Cardiac septum (tissue), 1 donor: ENCODE measurements around the gene GAD2. TPM values are rescaled to one million over a fixed set of nuclear protein-coding genes. Genes with fewer than 3 reads are reported as not detected.

ENCODE experiments used
- DNase-seq: peaks from one replicate; pipeline ENCODE4 v3.0.0-alpha.2; 2020; ENCODE audit warnings: low spot score
- intact Hi-C: fragments of 100-400 bp; cut with DNase I; formaldehyde crosslinking; loops from one replicate; pipeline ENCODE4 v1.14.0; 2022
- total RNA-seq: library from RNA; stranded (reverse); fragmentation: NEBNext Ultra II Directional; extraction: Animal tissue kit (Norgen Biotek cat#: 25700); gene quantifications from one replicate; pipeline ENCODE4 v1.2.1, GENCODE V29; 2021
- donor health status: DM: no; HTN: no; CAD: no.

GAD2 gene
- total RNA-seq, 1 donor from 2014 or later, result not detected

DNA sequence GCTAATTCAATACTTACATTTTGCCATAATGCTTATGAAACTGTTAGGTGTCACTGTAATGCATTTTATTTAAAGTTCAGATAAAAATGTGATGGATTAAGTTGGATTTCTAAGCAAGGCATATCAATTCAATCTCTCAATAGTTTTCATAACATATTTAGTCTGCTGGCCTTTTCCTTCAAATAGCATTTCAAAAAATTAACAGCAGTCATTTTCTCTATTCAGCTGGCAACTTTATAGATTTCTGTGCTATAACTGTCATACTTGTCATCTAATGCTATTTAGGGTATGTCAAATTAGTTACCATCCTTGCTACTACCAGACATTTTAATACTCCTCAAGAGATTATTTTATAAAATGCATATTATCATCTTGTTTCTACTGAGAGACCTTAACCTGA is 4.3 kb downstream of the GAD2 start:
- intact Hi-C loops, result no loop called here
- no peak for DNase-seq

GRCh38 chr10:26221541-26221940 is 5.0 kb downstream of the GAD2 start:
- DNase-seq, result no peak
- intact Hi-C loops, result no loop called here

DNA sequence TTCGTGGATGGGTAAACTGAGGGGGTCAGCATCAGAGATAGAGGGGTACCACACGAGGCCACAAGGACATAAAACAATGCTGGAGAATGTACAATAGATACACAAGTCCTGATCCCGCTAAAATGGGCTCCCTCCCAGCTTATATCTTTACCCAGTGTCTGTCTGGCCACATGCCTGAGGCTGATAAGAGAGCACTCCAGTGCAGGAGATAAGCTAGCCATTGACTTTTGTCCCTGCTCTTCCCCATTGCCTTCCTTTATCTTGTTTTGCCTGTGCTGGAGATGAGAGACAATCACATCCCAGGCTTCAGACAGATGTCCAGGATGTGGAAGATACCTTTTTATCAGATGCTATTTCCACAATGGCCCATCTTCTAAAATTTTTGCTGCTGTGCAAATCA is 6.0 kb downstream of the GAD2 start:
- no peak for DNase-seq
- intact Hi-C loops, result no loop called here

GRCh38 chr10:26225322-26225721 is 8.7 kb downstream of the GAD2 start:
- DNase-seq, result no peak
- intact Hi-C loops, result no loop called here

- intact Hi-C loops, result no loop called here
- DNase-seq, result no peak
These were observed 11.2 kb downstream of the GAD2 start for GRCh38 chr10:26227786-26228185.

- no peak for DNase-seq
- intact Hi-C loops, result no loop called here
These were observed 15.6 kb downstream of the GAD2 start for GRCh38 chr10:26232174-26232573.

GRCh38 chr10:26235761-26236160 is 19.2 kb downstream of the GAD2 start:
- intact Hi-C loops, result no loop called here
- DNase-seq, result no peak

DNA sequence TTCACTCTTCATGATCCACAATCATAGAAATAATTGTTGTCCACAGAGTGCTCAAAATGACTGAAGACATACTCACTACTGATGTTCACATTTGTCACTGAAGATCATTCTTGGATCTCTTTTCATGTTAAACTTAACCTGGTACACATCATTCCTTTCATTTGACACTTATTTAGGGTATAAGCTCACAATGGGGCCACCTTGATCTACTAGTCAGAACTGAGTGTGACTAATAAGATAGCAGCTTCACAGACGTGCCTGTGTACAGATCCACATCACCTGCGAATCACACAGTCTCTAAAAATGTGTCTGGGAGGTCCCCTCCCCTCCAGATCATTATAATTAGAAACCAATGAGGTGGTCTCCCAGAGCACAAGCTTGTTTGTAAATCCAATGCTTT is 21.8 kb downstream of the GAD2 start:
- no peak for DNase-seq
- intact Hi-C loops, result no loop called here

DNA sequence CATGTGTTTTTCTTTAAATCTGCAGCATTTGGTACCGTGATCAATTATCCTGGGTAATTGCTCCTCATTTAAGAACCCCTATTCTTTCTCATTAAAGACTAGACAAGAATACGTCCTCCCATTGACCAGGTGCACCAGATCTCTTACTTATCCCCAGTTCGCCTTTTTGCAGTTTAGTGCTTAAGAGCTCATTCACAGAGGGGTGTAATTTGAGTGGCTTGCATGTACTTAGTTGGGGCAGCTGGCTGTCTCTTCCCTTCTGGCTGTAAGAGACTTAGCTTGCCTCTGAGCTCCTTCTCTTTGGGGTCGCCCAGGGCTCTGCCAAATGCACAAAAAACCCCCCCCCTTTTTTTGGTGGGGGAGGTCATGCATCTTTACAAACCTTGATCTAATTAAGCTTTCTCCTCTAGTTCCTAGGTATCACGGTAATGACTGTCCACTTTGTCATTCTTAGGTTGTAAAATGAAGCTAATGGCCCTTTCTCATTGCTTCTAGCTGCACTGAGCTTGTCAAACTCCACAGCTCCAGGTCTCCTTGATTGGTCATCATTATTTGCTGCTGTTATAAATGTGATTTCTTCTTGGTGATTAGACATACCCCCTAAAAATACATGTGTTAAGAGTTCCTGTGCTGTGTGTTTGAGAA is 26.3 kb downstream of the GAD2 start:
- intact Hi-C loops, result no loop called here
- no peak for DNase-seq

GRCh38 chr10:26243351-26243720 is 26.8 kb downstream of the GAD2 start:
- intact Hi-C loops, result no loop called here
- DNase-seq, result no peak

DNA sequence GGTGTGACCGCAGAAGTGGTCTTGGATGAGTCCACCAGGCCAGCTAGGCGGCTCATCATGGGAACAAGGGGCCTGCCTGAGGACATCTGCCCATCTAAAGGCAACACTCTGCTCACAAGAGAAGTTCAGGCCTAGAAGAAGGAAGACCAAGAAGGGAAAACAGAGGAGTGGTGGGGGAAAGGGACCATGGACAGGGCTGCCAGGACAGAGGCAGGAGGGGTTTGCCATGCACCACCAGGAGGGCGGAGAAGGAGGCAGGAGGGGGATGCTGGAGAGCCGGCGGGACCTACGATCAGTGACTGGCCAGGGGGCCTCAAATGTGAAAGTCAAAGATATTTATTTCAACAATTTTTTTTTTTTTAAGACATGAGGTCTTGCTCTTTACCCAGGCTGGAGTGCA is 33.1 kb downstream of the GAD2 start:
- intact Hi-C loops, result no loop called here
- no peak for DNase-seq

DNA sequence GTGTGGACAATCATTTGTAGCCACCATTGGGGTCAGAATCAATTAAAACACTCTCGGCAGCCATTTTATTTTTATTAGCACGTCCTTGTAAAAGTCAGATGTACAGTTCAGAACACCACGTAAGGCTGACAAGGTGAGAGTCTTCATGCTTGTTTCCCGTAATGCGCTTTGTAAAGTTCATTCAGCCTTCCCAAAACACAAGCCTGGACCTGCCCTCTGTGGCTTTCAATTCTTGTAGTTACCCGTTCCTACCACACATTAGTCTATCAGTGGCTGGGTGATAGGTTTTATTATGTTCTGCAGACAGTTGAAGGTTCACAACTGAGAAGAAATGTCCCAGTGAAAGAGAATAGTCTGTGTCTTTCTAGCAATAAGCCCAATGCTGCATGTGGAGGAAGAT is 35.4 kb downstream of the GAD2 start:
- intact Hi-C loops, result no loop called here

DNA sequence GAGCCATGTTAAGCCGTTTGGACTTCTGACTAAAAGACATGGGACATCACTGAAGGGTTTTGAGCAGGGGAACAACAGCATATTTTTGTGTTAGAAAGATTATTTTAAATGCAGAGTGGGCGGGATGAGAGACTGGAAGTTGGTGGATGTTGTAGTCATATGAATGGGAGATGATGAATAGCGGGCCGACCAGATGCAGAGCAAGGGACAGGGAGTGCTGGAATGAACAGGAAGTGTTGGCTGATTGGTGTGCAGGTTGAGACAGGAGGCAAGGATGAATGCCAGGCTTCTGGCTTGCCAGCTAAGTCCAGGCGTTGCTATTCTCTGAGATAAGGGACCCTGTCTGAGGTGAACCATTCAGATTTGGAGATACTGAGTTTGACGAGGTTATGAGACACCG is 38.0 kb downstream of the GAD2 start:
- no peak for DNase-seq
- intact Hi-C loops, result no loop called here

More for the DNA sequence above, 35.4 kb downstream of the GAD2 start:
- DNase-seq, result no peak

DNA sequence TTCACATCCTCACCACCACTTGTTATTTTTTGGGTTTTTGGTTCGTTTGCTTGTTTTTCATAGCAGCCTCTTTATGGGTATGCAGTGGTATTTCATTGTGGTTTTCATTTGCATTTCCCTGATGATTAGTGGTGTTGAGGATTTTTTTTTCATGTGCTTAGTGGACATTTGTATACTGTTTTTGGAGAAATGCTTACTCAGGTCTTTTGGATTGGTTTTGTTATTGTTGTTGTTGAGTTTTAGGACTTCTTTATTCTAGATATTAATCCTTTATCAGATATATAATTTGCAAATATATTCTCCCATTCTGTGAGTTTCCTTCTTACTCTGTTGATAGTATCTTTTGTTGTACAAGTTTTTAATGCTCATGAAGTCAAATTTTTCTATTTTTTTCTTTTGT is 42.8 kb downstream of the GAD2 start:
- no peak for DNase-seq
- intact Hi-C loops, result no loop called here

- intact Hi-C loops, result loop anchor here (5.0 kb wide), 1 partner anchor 392 kb away; no protein-coding TSS in a partner anchor
- no peak for DNase-seq
These were observed 53.2 kb downstream of the GAD2 start for GRCh38 chr10:26269754-26270153.

GRCh38 chr10:26274391-26274790 is 57.8 kb downstream of the GAD2 start:
- no peak for DNase-seq
- intact Hi-C loops, result no loop called here

DNA sequence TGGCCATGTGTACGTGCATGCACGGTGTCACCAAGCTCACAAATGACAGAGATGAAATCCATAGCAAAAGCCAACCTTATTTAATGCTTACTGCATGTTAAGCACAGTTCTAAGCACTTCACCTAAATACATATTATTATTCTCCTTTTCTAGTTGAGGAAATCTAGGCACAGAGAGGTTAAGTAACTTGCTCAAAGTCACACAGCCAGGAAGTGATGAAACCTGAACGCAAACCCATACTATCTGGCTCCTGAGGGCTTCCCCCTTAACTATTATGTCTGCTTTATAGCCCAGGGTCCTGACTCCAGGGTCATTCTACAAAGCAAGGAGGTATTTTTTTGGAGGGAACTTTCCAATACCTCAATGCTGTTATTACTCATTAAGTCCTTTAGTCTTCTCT is 61.7 kb downstream of the GAD2 start:
- intact Hi-C loops, result no loop called here
- DNase-seq, result no peak

DNA sequence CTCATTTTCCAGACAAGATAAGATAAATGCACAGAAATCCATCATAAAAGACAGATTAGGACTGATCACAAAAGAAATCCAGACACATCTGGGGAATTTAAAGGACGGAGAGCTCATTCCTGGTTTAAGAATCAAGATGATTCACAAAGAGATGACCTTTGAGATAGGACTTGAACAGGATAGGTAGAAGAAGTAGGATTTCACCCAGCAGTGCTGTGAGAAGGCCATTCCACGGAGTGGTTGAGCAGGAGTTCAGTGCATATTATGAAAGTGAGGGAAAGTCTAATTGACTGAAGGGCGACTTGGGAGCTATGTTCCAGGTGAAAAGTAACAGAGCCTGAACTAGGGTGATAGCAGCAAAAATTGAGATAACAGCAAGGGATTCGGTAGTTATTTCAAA is 73.7 kb downstream of the GAD2 start:
- intact Hi-C loops, result no loop called here

GRCh38 chr10:26291721-26292480 is 75.3 kb downstream of the GAD2 start:
- intact Hi-C loops, result no loop called here
- no peak for DNase-seq

More for the DNA sequence above, 73.7 kb downstream of the GAD2 start:
- DNase-seq, result no peak

GRCh38 chr10:26296360-26296759 is 79.8 kb downstream of the GAD2 start:
- intact Hi-C loops, result no loop called here
- no peak for DNase-seq

- intact Hi-C loops, result no loop called here
- no peak for DNase-seq
These were observed 83.4 kb downstream of the GAD2 start for GRCh38 chr10:26300001-26300400.
